ENCODE results near the gene DCDC2B.

Gene DCDC2B

GRCh38 chr1:32223683-32224082 lies 14.8 kb downstream of the DCDC2B start:
- Histone ChIP-seq H3K9ac (ENCODE audit: low read length) (no peak overlapping the region), H3K79me2 (ENCODE audit: low read length) (peaks cover 39% of the 10 kb centered on the region), H3K27me3 (replicated peaks; ENCODE audit: insufficient read depth, low read length) (no peaks in the 10 kb centered on the region), H3K27ac (ENCODE audit: low read length) (no peak overlapping the region), H3K4me3 (ENCODE audit: low read length) (no peak overlapping the region), H3K4me1 (ENCODE audit: low read length) (peaks cover 5% of the 10 kb centered on the region; the same call in 1 of the 2 replicates), H3K9me3 (replicated peaks; ENCODE audit: insufficient read depth, low read length) (no peaks in the 10 kb centered on the region), H2AFZ (ENCODE audit: low read length) (no peak overlapping the region), H3K9me2 (replicated peaks; ENCODE audit: insufficient read depth, low read length) (no peaks in the 10 kb centered on the region), H3K36me3 (replicated peaks; ENCODE audit: insufficient read depth, low read length) (peaks cover 7% of the 10 kb centered on the region; the same call in 1 of the 2 replicates), H3F3A (ENCODE audit: insufficient read depth, low read length) (no peaks in the 10 kb centered on the region), H4K20me1 (ENCODE audit: insufficient read depth, low read length) (no peaks in the 10 kb centered on the region), H3K4me2 (ENCODE audit: low read depth, low read length) (peak overlapping the region; percentile 84; the same call in 1 of the 2 replicates)
- TF ChIP-seq EZH2phosphoT487 (IDR thresholded peaks at IDR 0.05; ENCODE audit: low read length) (no peak), EZH2 (optimal IDR thresholded peaks at IDR 0.05; ENCODE audit: low read depth, low read length) (no peak), CTCF (IDR thresholded peaks at IDR 0.05; ENCODE audit: low read length) (no peak)
- DNase-seq, result no peak

- Histone ChIP-seq H3K9me2 (replicated peaks; ENCODE audit: insufficient read depth, low read length) (no peaks in the 10 kb centered on the region), H3F3A (ENCODE audit: insufficient read depth, low read length) (no peaks in the 10 kb centered on the region), H3K4me1 (ENCODE audit: low read length) (peaks cover 5% of the 10 kb centered on the region; the same call in 1 of the 2 replicates), H3K4me3 (ENCODE audit: low read length) (no peak overlapping the region), H3K36me3 (replicated peaks; ENCODE audit: insufficient read depth, low read length) (peaks cover 7% of the 10 kb centered on the region; the same call in 1 of the 2 replicates), H3K27me3 (replicated peaks; ENCODE audit: insufficient read depth, low read length) (no peaks in the 10 kb centered on the region), H4K20me1 (ENCODE audit: insufficient read depth, low read length) (no peaks in the 10 kb centered on the region), H3K9ac (ENCODE audit: low read length) (no peak overlapping the region), H3K4me2 (ENCODE audit: low read depth, low read length) (no peak overlapping the region), H3K27ac (ENCODE audit: low read length) (no peak overlapping the region), H3K79me2 (ENCODE audit: low read length) (peaks cover 39% of the 10 kb centered on the region), H3K9me3 (replicated peaks; ENCODE audit: insufficient read depth, low read length) (no peaks in the 10 kb centered on the region), H2AFZ (ENCODE audit: low read length) (no peak overlapping the region)
- DNase-seq, result no peak
- TF ChIP-seq EZH2phosphoT487 (IDR thresholded peaks at IDR 0.05; ENCODE audit: low read length) (no peak), CTCF (IDR thresholded peaks at IDR 0.05; ENCODE audit: low read length) (no peak), EZH2 (optimal IDR thresholded peaks at IDR 0.05; ENCODE audit: low read depth, low read length) (no peak)
Measured at GRCh38 chr1:32224285-32224684, 15.4 kb downstream of the DCDC2B start.

- TF ChIP-seq CTCF (IDR thresholded peaks at IDR 0.05; ENCODE audit: low read length) (no peak), EZH2 (optimal IDR thresholded peaks at IDR 0.05; ENCODE audit: low read depth, low read length) (no peak), EZH2phosphoT487 (IDR thresholded peaks at IDR 0.05; ENCODE audit: low read length) (no peak)
Measured at GRCh38 chr1:32228771-32229170, 19.9 kb downstream of the DCDC2B start.

More at GRCh38 chr1:32228771-32229170, 19.9 kb downstream of the DCDC2B start:
- Histone ChIP-seq H2AFZ (ENCODE audit: low read length) (no peak overlapping the region), H3K4me2 (ENCODE audit: low read depth, low read length) (no peak overlapping the region), H3F3A (ENCODE audit: insufficient read depth, low read length) (no peaks in the 10 kb centered on the region), H3K27me3 (replicated peaks; ENCODE audit: insufficient read depth, low read length) (no peaks in the 10 kb centered on the region), H3K4me3 (ENCODE audit: low read length) (no peak overlapping the region), H3K9me2 (replicated peaks; ENCODE audit: insufficient read depth, low read length) (no peaks in the 10 kb centered on the region), H3K36me3 (replicated peaks; ENCODE audit: insufficient read depth, low read length) (peaks cover 7% of the 10 kb centered on the region), H3K79me2 (ENCODE audit: low read length) (peaks cover 14% of the 10 kb centered on the region), H3K9ac (ENCODE audit: low read length) (no peak overlapping the region), H3K9me3 (replicated peaks; ENCODE audit: insufficient read depth, low read length) (no peaks in the 10 kb centered on the region), H4K20me1 (ENCODE audit: insufficient read depth, low read length) (no peaks in the 10 kb centered on the region), H3K4me1 (ENCODE audit: low read length) (0 out of 2 replicates have a peak, but pooled peaks cover 2% of the 10 kb centered on the region), H3K27ac (ENCODE audit: low read length) (no peak overlapping the region)
- DNase-seq, result no peak

Measured in MM.1S (cell line).